ENCODE measurements around the gene HRH1. TPM values are rescaled to one million over a fixed set of nuclear protein-coding genes. Genes with fewer than 3 reads are reported as not detected.

The HRH1 gene
- total RNA-seq, 1 experiment from 2014 or later = 7.0 TPM

DNA sequence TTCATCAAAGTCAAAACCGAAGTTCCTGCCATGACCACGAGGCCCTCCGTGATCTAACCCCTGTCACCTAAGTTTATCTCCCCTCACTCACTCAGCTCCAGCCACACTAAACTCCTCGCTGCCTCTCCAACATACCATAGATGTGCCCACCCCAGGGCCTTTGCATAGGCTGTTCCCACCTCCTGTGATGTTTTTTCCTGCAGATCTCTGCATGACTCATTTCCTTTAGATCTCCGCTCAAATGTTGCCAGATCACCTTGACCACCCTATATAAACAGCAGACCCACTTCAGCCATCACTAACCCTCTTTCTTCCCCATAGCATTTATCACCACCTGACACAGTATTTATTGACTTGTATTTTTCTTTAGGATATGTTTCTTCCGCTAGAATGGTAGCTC, 58.5 kb downstream of the HRH1 start:
- ATAC-seq (peak; percentile 43), DNase-seq (ENCODE audit: low read depth, low spot score) (peak; percentile 18)
- intact Hi-C loops (cut with micrococcal nuclease) = no loop called here
- H3K27me3 ChIP-seq (ENCODE audit: insufficient read depth, low read length) = no peaks in the 10 kb centered on the region
- no peaks in the 10 kb centered on the region for H3K9me3 ChIP-seq (ENCODE audit: control insufficient read depth in 1 of 2, insufficient read depth in 1 of 2, low read depth in 1 of 2, low read length in 2 of 2)
- H2AFZ ChIP-seq (ENCODE audit: low read depth, low read length, poor library complexity, severe bottlenecking) = no peak overlapping the region
- peak overlapping the region; percentile 72 for H3K4me2 ChIP-seq (ENCODE audit: low read length)
- no peaks in the 10 kb centered on the region for H3K36me3 ChIP-seq (ENCODE audit: control insufficient read depth in 1 of 2, insufficient read depth in 2 of 2, low read length in 2 of 2)
- ChIA-PET CTCF (interaction anchor here (1.3 kb wide), 1 partner anchor 122 kb away, joined by 4 read pairs; no protein-coding TSS in a partner anchor), RAD21 (ENCODE audit: low non-redundant PET in 1 of 2, low total read pairs in 2 of 2, uncharacterized antibody in 2 of 2, unreplicated experiment in 2 of 2) (no interaction called here), POLR2A (no interaction called here)
- H3K9ac ChIP-seq (ENCODE audit: low read length) = peak overlapping the region; percentile 51; the same call in 1 of the 2 replicates
- H3K9me2 ChIP-seq (ENCODE audit: insufficient read depth) = no peaks in the 10 kb centered on the region
- no peaks in the 10 kb centered on the region for H4K20me1 ChIP-seq (ENCODE audit: insufficient read depth)
- peak overlapping the region in 1 of 2 experiments; percentile 32; a peak in 1 of 4 replicates for H3K4me3 ChIP-seq (replicated peaks in 1 of 2; ENCODE audit: low read depth in 1 of 2, low read length in 2 of 2)
- TF ChIP-seq RAD21 (IDR thresholded peaks at IDR 0.05; ENCODE audit: low read depth) (no peak), SP1 (IDR thresholded peaks at IDR 0.05; ENCODE audit: low read depth) (no peak)
- TF ChIP-seq, protein P1, sequence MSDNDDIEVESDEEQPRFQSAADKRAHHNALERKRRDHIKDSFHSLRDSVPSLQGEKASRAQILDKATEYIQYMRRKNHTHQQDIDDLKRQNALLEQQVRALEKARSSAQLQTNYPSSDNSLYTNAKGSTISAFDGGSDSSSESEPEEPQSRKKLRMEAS (IDR thresholded peaks at IDR 0.05) = no peak
- no TSS peak for BruUV-seq (replicated peaks)
- peaks cover 23 to 44% of the 10 kb centered on the region in 2 experiments for H3K4me1 ChIP-seq (ENCODE audit: control insufficient read depth in 1 of 2, insufficient read depth in 2 of 2, low read length in 2 of 2)
- H3K79me2 ChIP-seq (ENCODE audit: insufficient read depth, low read length) = peaks cover 15% of the 10 kb centered on the region; the same call in 1 of the 2 replicates
- peak overlapping the region; percentile 18; the same call in 1 of the 2 replicates for H3K27ac ChIP-seq (ENCODE audit: low read depth, low read length)

DNA sequence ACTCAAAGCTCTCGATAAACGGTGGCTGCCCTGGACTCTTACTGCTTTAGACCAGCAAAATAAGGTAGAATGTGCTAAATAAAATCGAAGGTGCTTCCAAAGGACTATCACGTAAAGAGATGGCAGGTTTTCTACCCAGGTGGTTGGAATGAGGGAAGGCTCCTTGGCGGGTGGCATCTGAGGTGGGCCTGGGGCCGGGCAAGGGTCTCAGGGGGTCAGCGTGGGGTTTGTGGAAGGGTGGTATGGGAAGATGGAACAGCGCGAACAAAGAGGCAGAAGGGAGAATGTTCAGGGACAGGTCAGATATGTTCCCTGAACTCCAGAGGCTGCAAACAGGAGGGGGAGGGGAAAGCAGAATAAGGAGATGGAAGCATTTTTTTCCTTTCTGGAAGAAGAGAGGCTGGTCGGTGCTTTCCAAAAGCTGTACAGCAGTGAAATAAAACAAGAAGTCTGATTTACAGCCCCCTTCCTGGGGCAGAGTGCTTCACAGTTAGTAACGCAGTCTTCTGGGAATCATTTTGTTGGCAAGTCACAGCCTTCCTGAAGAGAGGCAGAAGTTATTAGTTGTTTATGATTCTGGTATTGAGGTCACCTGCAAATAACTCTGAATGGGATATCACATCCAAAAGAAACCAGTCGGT, 59.6 kb downstream of the HRH1 start:
- RAD21 ChIA-PET (ENCODE audit: low non-redundant PET in 1 of 2, low total read pairs in 2 of 2, uncharacterized antibody in 2 of 2, unreplicated experiment in 2 of 2) = no interaction called here
- no TSS peak for BruUV-seq (replicated peaks)
- H3K4me2 ChIP-seq (ENCODE audit: low read length) = no peak overlapping the region
- no peak overlapping the region for H3K9ac ChIP-seq (ENCODE audit: low read length)
- no peak overlapping the region for H3K4me3 ChIP-seq (replicated peaks in 1 of 2; ENCODE audit: low read depth in 1 of 2, low read length in 2 of 2)
- H3K27ac ChIP-seq (ENCODE audit: low read depth, low read length) = no peak overlapping the region
- H3K9me2 ChIP-seq (ENCODE audit: insufficient read depth) = no peaks in the 10 kb centered on the region
- no peak overlapping the region for H2AFZ ChIP-seq (ENCODE audit: low read depth, low read length, poor library complexity, severe bottlenecking)
- no peaks in the 10 kb centered on the region for H4K20me1 ChIP-seq (ENCODE audit: insufficient read depth)
- H3K36me3 ChIP-seq (ENCODE audit: control insufficient read depth in 1 of 2, insufficient read depth in 2 of 2, low read length in 2 of 2) = no peaks in the 10 kb centered on the region
- POLR2A ChIA-PET = no interaction called here
- intact Hi-C loops (cut with micrococcal nuclease) = no loop called here
- DNase-seq (ENCODE audit: low read depth, low spot score) (no peak), ATAC-seq (no peak)
- peaks cover 15% of the 10 kb centered on the region; the same call in 1 of the 2 replicates for H3K79me2 ChIP-seq (ENCODE audit: insufficient read depth, low read length)
- H3K4me1 ChIP-seq (ENCODE audit: control insufficient read depth in 1 of 2, insufficient read depth in 2 of 2, low read length in 2 of 2) = peaks cover 15 to 33% of the 10 kb centered on the region in 2 experiments
- CTCF ChIA-PET = interaction anchor here (1.3 kb wide), 1 partner anchor 121 kb away, joined by 4 read pairs; no protein-coding TSS in a partner anchor
- H3K9me3 ChIP-seq (ENCODE audit: control insufficient read depth in 1 of 2, insufficient read depth in 1 of 2, low read depth in 1 of 2, low read length in 2 of 2) = no peaks in the 10 kb centered on the region
- no peaks in the 10 kb centered on the region for H3K27me3 ChIP-seq (ENCODE audit: insufficient read depth, low read length)
- TF ChIP-seq TCF7L2 (IDR thresholded peaks at IDR 0.05; ENCODE audit: borderline replicate concordance, extremely low read depth, insufficient read depth, insufficient read length) (no peak), POLR2AphosphoS5 (IDR thresholded peaks at IDR 0.05; ENCODE audit: low read depth, low read length) (no peak), ZFX (IDR thresholded peaks at IDR 0.05) (no peak), EGR1 (IDR thresholded peaks at IDR 0.05; ENCODE audit: low read depth) (no peak), SRF (IDR thresholded peaks at IDR 0.05; ENCODE audit: low read depth) (no peak), CEBPB (IDR thresholded peaks at IDR 0.05; ENCODE audit: low read depth) (no peak), JUND (IDR thresholded peaks at IDR 0.05) (no peak), SIN3A (IDR thresholded peaks at IDR 0.05; ENCODE audit: low read depth) (no peak), FOSL1 (IDR thresholded peaks at IDR 0.05; ENCODE audit: low read depth) (no peak), EZH2 (IDR thresholded peaks at IDR 0.05) (no peak), POLR2A (IDR thresholded peaks at IDR 0.05; ENCODE audit: borderline replicate concordance, extremely low read depth, insufficient read depth, insufficient read length) (no peak), ELF1 (IDR thresholded peaks at IDR 0.05; ENCODE audit: borderline replicate concordance, low read depth) (no peak), SP1 (IDR thresholded peaks at IDR 0.05; ENCODE audit: low read depth) (no peak)
- TF ChIP-seq, protein P2, sequence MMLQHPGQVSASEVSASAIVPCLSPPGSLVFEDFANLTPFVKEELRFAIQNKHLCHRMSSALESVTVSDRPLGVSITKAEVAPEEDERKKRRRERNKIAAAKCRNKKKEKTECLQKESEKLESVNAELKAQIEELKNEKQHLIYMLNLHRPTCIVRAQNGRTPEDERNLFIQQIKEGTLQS (IDR thresholded peaks at IDR 0.05) = no peak
- TF ChIP-seq, protein P3, sequence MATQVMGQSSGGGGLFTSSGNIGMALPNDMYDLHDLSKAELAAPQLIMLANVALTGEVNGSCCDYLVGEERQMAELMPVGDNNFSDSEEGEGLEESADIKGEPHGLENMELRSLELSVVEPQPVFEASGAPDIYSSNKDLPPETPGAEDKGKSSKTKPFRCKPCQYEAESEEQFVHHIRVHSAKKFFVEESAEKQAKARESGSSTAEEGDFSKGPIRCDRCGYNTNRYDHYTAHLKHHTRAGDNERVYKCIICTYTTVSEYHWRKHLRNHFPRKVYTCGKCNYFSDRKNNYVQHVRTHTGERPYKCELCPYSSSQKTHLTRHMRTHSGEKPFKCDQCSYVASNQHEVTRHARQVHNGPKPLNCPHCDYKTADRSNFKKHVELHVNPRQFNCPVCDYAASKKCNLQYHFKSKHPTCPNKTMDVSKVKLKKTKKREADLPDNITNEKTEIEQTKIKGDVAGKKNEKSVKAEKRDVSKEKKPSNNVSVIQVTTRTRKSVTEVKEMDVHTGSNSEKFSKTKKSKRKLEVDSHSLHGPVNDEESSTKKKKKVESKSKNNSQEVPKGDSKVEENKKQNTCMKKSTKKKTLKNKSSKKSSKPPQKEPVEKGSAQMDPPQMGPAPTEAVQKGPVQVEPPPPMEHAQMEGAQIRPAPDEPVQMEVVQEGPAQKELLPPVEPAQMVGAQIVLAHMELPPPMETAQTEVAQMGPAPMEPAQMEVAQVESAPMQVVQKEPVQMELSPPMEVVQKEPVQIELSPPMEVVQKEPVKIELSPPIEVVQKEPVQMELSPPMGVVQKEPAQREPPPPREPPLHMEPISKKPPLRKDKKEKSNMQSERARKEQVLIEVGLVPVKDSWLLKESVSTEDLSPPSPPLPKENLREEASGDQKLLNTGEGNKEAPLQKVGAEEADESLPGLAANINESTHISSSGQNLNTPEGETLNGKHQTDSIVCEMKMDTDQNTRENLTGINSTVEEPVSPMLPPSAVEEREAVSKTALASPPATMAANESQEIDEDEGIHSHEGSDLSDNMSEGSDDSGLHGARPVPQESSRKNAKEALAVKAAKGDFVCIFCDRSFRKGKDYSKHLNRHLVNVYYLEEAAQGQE (IDR thresholded peaks at IDR 0.05; ENCODE audit: low read depth) = no peak
- TF ChIP-seq, protein P1 (IDR thresholded peaks at IDR 0.05) = no peak

Data from HCT116 (cell line).